Measurements from ENCODE around the gene SEC31B.
A peak's percentile ranks its signal among the peaks of the same experiment; 100 is the strongest.

Gene SEC31B

GRCh38 chr10:100490531-100490930 is 29.1 kb downstream of the SEC31B start:
- no peak for DNase-seq

GRCh38 chr10:100489396-100489795 is 30.3 kb downstream of the SEC31B start:
- DNase-seq: no peak

GRCh38 chr10:100487529-100487928 is 32.1 kb downstream of the SEC31B start:
- no peak for DNase-seq

- no peak for DNase-seq
Measured at GRCh38 chr10:100485801-100486495, 33.7 kb downstream of the SEC31B start.

- DNase-seq: no peak
Measured at GRCh38 chr10:100485366-100485765, 34.3 kb downstream of the SEC31B start.

GRCh38 chr10:100483876-100484666 is 35.6 kb downstream of the SEC31B start:
- no peak for DNase-seq

GRCh38 chr10:100482834-100483185 is 36.9 kb downstream of the SEC31B start:
- DNase-seq: no peak

GRCh38 chr10:100482181-100482833 is 37.4 kb downstream of the SEC31B start:
- DNase-seq: peak; percentile 57

GRCh38 chr10:100481462-100482081 is 38.1 kb downstream of the SEC31B start:
- peak; percentile 89 for DNase-seq

- no peak for DNase-seq
Measured at GRCh38 chr10:100480002-100480401, 39.7 kb downstream of the SEC31B start.

- no peak for DNase-seq
Measured at GRCh38 chr10:100479037-100479436, 40.6 kb downstream of the SEC31B start.

GRCh38 chr10:100477970-100478369 is 41.7 kb downstream of the SEC31B start:
- DNase-seq: no peak

GRCh38 chr10:100470367-100470766 is 49.3 kb downstream of the SEC31B start:
- no peak for DNase-seq

GRCh38 chr10:100469756-100470155 is 49.9 kb downstream of the SEC31B start:
- no peak for DNase-seq

- no peak for DNase-seq
Measured at GRCh38 chr10:100468978-100469377, 50.7 kb downstream of the SEC31B start.

GRCh38 chr10:100468322-100468721 is 51.3 kb downstream of the SEC31B start:
- no peak for DNase-seq

- no peak for DNase-seq
Measured at GRCh38 chr10:100462709-100463108, 57.0 kb downstream of the SEC31B start, which contains the start of gene WNT8B. Gene WNT8B, plus strand, starts transcription at chr10:100463009. Its CDS starts 160 bp downstream, at chr10:100463169.

- DNase-seq: no peak
Measured at GRCh38 chr10:100448951-100449350, 70.7 kb downstream of the SEC31B start.

GRCh38 chr10:100447663-100448062 is 72.0 kb downstream of the SEC31B start:
- no peak for DNase-seq

GRCh38 chr10:100446130-100446761 is 73.4 kb downstream of the SEC31B start:
- DNase-seq: no peak

- DNase-seq: no peak
Measured at GRCh38 chr10:100442548-100442947, 77.1 kb downstream of the SEC31B start.

- DNase-seq: no peak
Measured at GRCh38 chr10:100438674-100439315, 80.9 kb downstream of the SEC31B start.

All from central memory CD4-positive, alpha-beta T cell (primary cell).